Keratinocyte (primary cell): ENCODE results near the gene OTOP2.

ENCODE experiments used
- EZH2 ChIP-seq: IDR thresholded peaks from one replicate; pipeline ENCODE4 v1.6.1; 2012; ENCODE audit warnings: inconsistent platforms, mild to moderate bottlenecking, low read length, moderate library complexity
- TF ChIP-seq, protein P1 (sequence below), 3 experiments: IDR thresholded peaks in 1 of 3; conservative IDR thresholded peaks in 1 of 3; optimal IDR thresholded peaks in 1 of 3; 2 replicates in 2 of 3; 3 replicates in 1 of 3; pipeline versions ENCODE3 to v1.5.1; 2011; ENCODE audit warnings: low read length in 3 of 3, mild to moderate bottlenecking in 3 of 3, moderate library complexity in 2 of 3, control low read depth in 1 of 3, inconsistent platforms in 1 of 3; ENCODE audit not compliant: insufficient read depth in 2 of 3; ENCODE audit errors: extremely low read depth in 1 of 3

DNA sequence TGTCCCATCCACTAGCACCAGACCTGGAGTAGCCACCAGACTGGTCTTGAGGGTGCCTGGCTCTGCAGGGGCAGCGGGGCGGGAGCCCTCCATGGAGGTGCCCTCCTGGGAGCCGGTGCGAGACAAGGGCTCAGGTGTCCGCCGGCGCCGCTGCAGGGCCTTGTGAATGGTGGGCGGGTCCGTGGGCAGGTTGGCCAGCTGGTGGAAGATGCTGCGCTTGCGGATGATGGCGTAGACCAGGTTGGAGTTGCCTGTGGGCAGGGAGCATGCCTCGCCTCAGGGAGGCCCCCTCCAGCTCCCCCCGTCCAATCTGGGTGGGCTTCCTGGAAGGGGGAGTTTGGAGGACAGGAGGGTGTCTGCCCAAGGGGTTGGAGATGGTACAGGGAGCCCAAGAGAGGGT lies 30.0 kb downstream of the OTOP2 start:
- TF ChIP-seq, protein P1, sequence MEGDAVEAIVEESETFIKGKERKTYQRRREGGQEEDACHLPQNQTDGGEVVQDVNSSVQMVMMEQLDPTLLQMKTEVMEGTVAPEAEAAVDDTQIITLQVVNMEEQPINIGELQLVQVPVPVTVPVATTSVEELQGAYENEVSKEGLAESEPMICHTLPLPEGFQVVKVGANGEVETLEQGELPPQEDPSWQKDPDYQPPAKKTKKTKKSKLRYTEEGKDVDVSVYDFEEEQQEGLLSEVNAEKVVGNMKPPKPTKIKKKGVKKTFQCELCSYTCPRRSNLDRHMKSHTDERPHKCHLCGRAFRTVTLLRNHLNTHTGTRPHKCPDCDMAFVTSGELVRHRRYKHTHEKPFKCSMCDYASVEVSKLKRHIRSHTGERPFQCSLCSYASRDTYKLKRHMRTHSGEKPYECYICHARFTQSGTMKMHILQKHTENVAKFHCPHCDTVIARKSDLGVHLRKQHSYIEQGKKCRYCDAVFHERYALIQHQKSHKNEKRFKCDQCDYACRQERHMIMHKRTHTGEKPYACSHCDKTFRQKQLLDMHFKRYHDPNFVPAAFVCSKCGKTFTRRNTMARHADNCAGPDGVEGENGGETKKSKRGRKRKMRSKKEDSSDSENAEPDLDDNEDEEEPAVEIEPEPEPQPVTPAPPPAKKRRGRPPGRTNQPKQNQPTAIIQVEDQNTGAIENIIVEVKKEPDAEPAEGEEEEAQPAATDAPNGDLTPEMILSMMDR (optimal IDR thresholded peaks at IDR 0.05 in 1 of 3, IDR thresholded peaks at IDR 0.05 in 1 of 3, conservative IDR thresholded peaks at IDR 0.05 in 1 of 3; ENCODE audit: extremely low read depth in 1 of 3, insufficient read depth in 2 of 3, low read length in 3 of 3) = no peak
- TF ChIP-seq EZH2 = no peak
